ENCODE data around the gene KRT38.
"Not testable (repeated sequence)": the region's sequence is repeated elsewhere in the genome, so short reads cannot be mapped to it uniquely, and the experiment has no call there.

Gene KRT38

GRCh38 chr17:41404024-41404671 lies 36.6 kb downstream of the KRT38 start:
- TF ChIP-seq, protein P1, sequence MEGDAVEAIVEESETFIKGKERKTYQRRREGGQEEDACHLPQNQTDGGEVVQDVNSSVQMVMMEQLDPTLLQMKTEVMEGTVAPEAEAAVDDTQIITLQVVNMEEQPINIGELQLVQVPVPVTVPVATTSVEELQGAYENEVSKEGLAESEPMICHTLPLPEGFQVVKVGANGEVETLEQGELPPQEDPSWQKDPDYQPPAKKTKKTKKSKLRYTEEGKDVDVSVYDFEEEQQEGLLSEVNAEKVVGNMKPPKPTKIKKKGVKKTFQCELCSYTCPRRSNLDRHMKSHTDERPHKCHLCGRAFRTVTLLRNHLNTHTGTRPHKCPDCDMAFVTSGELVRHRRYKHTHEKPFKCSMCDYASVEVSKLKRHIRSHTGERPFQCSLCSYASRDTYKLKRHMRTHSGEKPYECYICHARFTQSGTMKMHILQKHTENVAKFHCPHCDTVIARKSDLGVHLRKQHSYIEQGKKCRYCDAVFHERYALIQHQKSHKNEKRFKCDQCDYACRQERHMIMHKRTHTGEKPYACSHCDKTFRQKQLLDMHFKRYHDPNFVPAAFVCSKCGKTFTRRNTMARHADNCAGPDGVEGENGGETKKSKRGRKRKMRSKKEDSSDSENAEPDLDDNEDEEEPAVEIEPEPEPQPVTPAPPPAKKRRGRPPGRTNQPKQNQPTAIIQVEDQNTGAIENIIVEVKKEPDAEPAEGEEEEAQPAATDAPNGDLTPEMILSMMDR (IDR thresholded peaks at IDR 0.05; ENCODE audit: low read depth, low read length) = no peak
- peak; percentile 56 to 94 for DNase-seq (ENCODE audit: low read depth in 2 of 2)
- no peak overlapping the region for H3K4me3 ChIP-seq (replicated peaks in 1 of 2; ENCODE audit: low read depth in 2 of 2, low read length in 2 of 2)

DNA sequence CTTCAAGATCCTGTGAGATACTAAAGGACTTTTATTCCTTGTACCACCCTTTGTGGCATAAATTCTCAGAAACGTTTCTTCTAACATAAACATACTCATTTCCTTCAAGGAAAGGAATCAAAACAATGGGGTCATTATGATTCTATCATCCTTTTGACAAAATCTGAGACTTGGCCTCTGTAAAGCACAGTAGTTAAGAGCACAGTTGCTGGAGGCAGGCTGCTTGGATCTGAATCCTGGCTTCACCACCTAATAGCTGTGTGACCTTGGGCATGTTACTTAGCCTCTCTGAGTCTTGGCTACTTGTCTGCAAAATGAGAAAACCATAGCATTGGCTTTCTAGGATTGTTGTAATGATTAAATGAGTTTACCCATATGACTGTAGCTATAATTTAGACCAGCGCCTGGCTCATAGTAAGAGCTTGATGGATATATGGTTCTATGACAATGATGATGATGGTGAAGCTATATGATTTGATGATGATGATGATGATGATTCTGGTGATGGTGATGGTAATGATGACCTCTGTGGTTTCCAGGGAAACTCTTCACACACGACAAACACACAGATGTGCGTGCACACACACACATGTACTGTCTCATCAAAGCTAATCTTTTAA lies 37.3 kb downstream of the KRT38 start:
- TF ChIP-seq, protein P1 (IDR thresholded peaks at IDR 0.05; ENCODE audit: low read depth, low read length) = no peak
- peak in 1 of 2 donors; percentile 18 for DNase-seq (ENCODE audit: low read depth in 2 of 2)
- H3K4me3 ChIP-seq (replicated peaks in 1 of 2; ENCODE audit: low read depth in 2 of 2, low read length in 2 of 2) = no peak overlapping the region

DNA sequence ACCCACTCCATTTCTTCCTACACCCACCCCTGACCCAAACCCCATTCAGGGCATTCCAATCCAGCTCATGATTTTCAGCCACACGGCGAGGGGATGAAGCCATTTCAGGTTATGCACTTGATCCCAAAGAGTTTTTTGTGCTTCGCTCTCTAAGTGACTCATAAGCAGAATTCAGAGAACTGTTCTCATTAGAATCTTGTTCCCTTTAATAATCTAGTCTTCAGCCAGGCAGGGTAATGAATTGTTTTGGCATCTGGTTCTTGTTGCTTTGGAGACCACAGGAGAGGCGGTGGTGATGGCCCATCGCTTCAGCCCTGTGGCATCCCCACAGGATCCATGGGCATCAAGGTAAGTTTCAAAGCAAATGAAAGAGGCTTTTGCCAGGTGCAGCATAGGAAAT lies 38.6 kb downstream of the KRT38 start:
- TF ChIP-seq, protein P1 (IDR thresholded peaks at IDR 0.05; ENCODE audit: low read depth, low read length) = no peak
- DNase-seq (ENCODE audit: low read depth in 2 of 2) = no peak
- H3K4me3 ChIP-seq (replicated peaks in 1 of 2; ENCODE audit: low read depth in 2 of 2, low read length in 2 of 2) = no peak overlapping the region

DNA sequence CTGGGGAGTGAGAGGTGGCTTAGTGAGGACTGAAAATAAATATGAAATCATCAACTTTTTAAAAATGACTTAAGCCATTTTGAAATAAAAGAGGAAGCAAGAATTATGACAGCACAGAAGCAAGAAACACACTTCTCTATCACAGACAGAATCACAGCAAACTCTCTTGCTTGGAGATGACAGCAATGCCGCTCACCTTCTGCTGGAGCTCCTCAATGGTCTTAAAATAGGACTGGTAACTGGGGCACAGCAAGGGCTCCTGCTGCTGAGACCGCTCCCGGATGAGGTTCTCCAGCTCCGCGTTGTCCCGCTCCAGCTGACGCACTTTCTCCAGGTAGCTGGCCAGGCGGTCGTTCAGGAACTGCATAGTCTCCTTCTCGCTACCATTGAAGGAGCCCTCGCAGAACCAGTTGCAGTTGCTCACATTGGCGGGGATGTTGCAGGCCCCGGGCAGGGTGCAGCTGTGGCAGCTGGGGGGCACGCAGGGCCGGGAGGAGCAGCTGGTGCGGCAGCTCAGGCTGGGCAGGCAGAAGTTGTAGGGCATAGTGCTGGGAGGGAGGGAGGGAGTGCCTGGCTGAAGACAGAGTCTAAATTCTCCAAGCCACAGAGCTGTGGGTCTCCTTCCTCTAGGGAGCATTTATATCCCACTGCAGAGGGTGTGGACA lies 43.7 kb downstream of the KRT38 start, which contains the start of gene KRT31:
Gene KRT31, minus strand, starts transcription at position 613 of the 665 bp plus-strand sequence. Its CDS starts 69 bp downstream, at position 544.
- TF ChIP-seq, protein P1 (IDR thresholded peaks at IDR 0.05; ENCODE audit: low read depth, low read length) = no peak
- H3K4me3 ChIP-seq (replicated peaks in 1 of 2; ENCODE audit: low read depth in 2 of 2, low read length in 2 of 2) = no peak within 1 kb of the TSS
- DNase-seq (ENCODE audit: low read depth in 2 of 2) = no peak

DNA sequence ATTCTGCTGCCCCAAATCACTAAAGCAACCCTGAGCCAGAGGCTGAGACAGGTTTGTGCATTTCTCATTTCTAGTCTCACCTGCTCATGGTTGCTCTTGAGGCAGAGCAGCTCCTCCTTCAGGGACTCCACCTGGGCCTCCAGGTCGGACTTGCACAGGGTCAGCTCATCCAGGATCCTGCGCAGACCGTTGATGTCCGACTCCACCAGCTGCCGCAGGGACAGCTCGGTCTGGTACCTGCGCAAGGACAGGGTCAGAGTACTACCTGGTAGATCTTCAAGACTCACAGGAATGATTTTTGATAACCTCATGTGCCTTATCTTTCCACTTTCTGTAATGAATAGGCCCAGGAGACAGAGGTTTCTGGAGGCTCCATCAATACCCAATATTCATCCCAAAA lies 44.4 kb downstream of the KRT38 start:
- no peak for DNase-seq (ENCODE audit: low read depth in 2 of 2)
- TF ChIP-seq, protein P1 (IDR thresholded peaks at IDR 0.05; ENCODE audit: low read depth, low read length) = no peak
- no peak overlapping the region for H3K4me3 ChIP-seq (replicated peaks in 1 of 2; ENCODE audit: low read depth in 2 of 2, low read length in 2 of 2)

GRCh38 chr17:41395611-41396010 lies 45.2 kb downstream of the KRT38 start:
- TF ChIP-seq, protein P1 (IDR thresholded peaks at IDR 0.05; ENCODE audit: low read depth, low read length) = no peak
- no peak for DNase-seq (ENCODE audit: low read depth in 2 of 2)
- no peak overlapping the region for H3K4me3 ChIP-seq (replicated peaks in 1 of 2; ENCODE audit: low read depth in 2 of 2, low read length in 2 of 2)

GRCh38 chr17:41395044-41395443 lies 45.7 kb downstream of the KRT38 start:
- not testable (repeated sequence) for H3K4me3 ChIP-seq (replicated peaks in 1 of 2; ENCODE audit: low read depth in 2 of 2, low read length in 2 of 2); DNase-seq (ENCODE audit: low read depth in 2 of 2)
